H9 (cell line): Measurements from ENCODE around the gene MAST4. TPM values are rescaled to one million over a fixed set of nuclear protein-coding genes. Genes with fewer than 3 reads are reported as not detected.

Experiments used
- DNase-seq: peaks from one replicate; pipeline ENCODE4 v3.0.0-alpha.2; 2017
- H2AFZ ChIP-seq: one replicate; pipeline ENCODE4 v1.6.1; 2013; ENCODE audit warnings: mild to moderate bottlenecking, low read length, control low read depth, moderate library complexity
- H2AK5ac ChIP-seq: 2 replicates; pipeline ENCODE4 v1.6.1; 2013; ENCODE audit warnings: low read length, control low read depth, mixed read lengths; ENCODE audit not compliant: insufficient read length
- H2BK120ac ChIP-seq: one replicate; pipeline ENCODE4 v1.6.1; 2013; ENCODE audit warnings: low read depth, mild to moderate bottlenecking, low read length, control low read depth, inconsistent platforms; ENCODE audit not compliant: poor library complexity, severe bottlenecking
- H2BK12ac ChIP-seq: 2 replicates; pipeline ENCODE4 v1.6.1; 2013; ENCODE audit warnings: low read length, control low read depth, mixed read lengths, low read depth; ENCODE audit not compliant: insufficient read length
- H2BK15ac ChIP-seq: 2 replicates; pipeline ENCODE4 v1.6.1; 2013; ENCODE audit warnings: low read depth, low read length, control low read depth
- H2BK20ac ChIP-seq: one replicate; pipeline ENCODE4 v1.6.1; 2013; ENCODE audit warnings: low read depth, mild to moderate bottlenecking, low read length, control low read depth, inconsistent platforms; ENCODE audit not compliant: poor library complexity, severe bottlenecking
- H2BK5ac ChIP-seq: 2 replicates; pipeline ENCODE4 v1.6.1; 2013; ENCODE audit warnings: low read length, control low read depth, mixed read lengths; ENCODE audit not compliant: insufficient read length
- H3K14ac ChIP-seq: 2 replicates; pipeline ENCODE4 v1.6.1; 2013; ENCODE audit warnings: low read length, control low read depth; ENCODE audit not compliant: insufficient read depth
- H3K18ac ChIP-seq: 2 replicates; pipeline ENCODE4 v1.6.1; 2013; ENCODE audit warnings: low read depth, mild to moderate bottlenecking, mixed read lengths, low read length, control low read depth; ENCODE audit not compliant: insufficient read length
- H3K23ac ChIP-seq: 2 replicates; pipeline ENCODE4 v1.6.1; 2013; ENCODE audit warnings: low read length, control low read depth, mixed read lengths, low read depth; ENCODE audit not compliant: insufficient read length
- H3K23me2 ChIP-seq: 2 replicates; pipeline ENCODE4 v1.6.1; 2013; ENCODE audit warnings: low read depth, mild to moderate bottlenecking, mixed read lengths, low read length, control low read depth; ENCODE audit not compliant: insufficient read length, poor library complexity, severe bottlenecking
- H3K27ac ChIP-seq: 2 replicates; pipeline ENCODE4 v1.5.1; 2013; ENCODE audit warnings: low read length, control low read depth, mixed read lengths, low read depth; ENCODE audit not compliant: insufficient read length
- H3K27me3 ChIP-seq: 2 replicates; pipeline ENCODE4 v1.6.1; 2013; ENCODE audit warnings: low read length, control low read depth, inconsistent platforms; ENCODE audit not compliant: insufficient read depth
- H3K4ac ChIP-seq: 2 replicates; pipeline ENCODE4 v1.6.1; 2013; ENCODE audit warnings: low read depth, mild to moderate bottlenecking, control low read depth, inconsistent platforms, low read length, moderate library complexity
- H3K4me1 ChIP-seq: 2 replicates; pipeline ENCODE4 v1.6.1; 2013; ENCODE audit warnings: low read length, control low read depth, inconsistent platforms; ENCODE audit not compliant: insufficient read depth
- H3K4me2 ChIP-seq: 2 replicates; pipeline ENCODE4 v1.6.1; 2013; ENCODE audit warnings: low read length, control low read depth, mixed read lengths; ENCODE audit not compliant: insufficient read length, insufficient read depth
- H3K56ac ChIP-seq: 2 replicates; pipeline ENCODE4 v1.6.1; 2013; ENCODE audit warnings: low read depth, mild to moderate bottlenecking, mixed read lengths, low read length, control low read depth; ENCODE audit not compliant: insufficient read length
- H3K79me1 ChIP-seq: 2 replicates; pipeline ENCODE4 v1.6.1; 2013; ENCODE audit warnings: low read depth, mild to moderate bottlenecking, moderate library complexity, low read length, control low read depth, inconsistent platforms; ENCODE audit not compliant: insufficient read depth, poor library complexity, severe bottlenecking
- H3K79me2 ChIP-seq: 2 replicates; pipeline ENCODE4 v1.6.1; 2013; ENCODE audit warnings: low read length, control low read depth, inconsistent platforms; ENCODE audit not compliant: insufficient read depth
- H3K9ac ChIP-seq: 2 replicates; pipeline ENCODE4 v1.6.1; 2013; ENCODE audit warnings: low read length, control low read depth, mixed read lengths; ENCODE audit not compliant: insufficient read length; ENCODE audit errors: extremely low read depth
- H3K9me3 ChIP-seq: one replicate; pipeline ENCODE4 v1.6.1; 2013; ENCODE audit warnings: low read depth, low read length, inconsistent platforms; ENCODE audit not compliant: control insufficient read depth
- H3T11ph ChIP-seq: one replicate; pipeline ENCODE4 v1.6.1; 2013; ENCODE audit warnings: mild to moderate bottlenecking, low read length, control low read depth, inconsistent platforms
- H4K20me1 ChIP-seq: one replicate; pipeline ENCODE4 v1.6.1; 2013; ENCODE audit not compliant: control insufficient read depth, insufficient read length, insufficient read depth
- H4K5ac ChIP-seq: 2 replicates; pipeline ENCODE4 v1.6.1; 2013; ENCODE audit warnings: low read depth, mild to moderate bottlenecking, mixed read lengths, low read length, control low read depth; ENCODE audit not compliant: insufficient read length
- H4K8ac ChIP-seq: replicated peaks from 2 replicates; pipeline ENCODE4 v1.6.1; 2013; ENCODE audit warnings: low read length, control low read depth, mixed read lengths, low read depth; ENCODE audit not compliant: insufficient read length
- H4K91ac ChIP-seq: 2 replicates; pipeline ENCODE4 v1.6.1; 2013; ENCODE audit warnings: low read depth, mild to moderate bottlenecking, moderate library complexity, mixed read lengths, low read length, control low read depth; ENCODE audit not compliant: insufficient read length
- H3K27ac Mint-ChIP-seq, 3 experiments: 2 replicates in 2 of 3; 3 replicates in 1 of 3; pipeline ENCODE4 v1.8.0; 2020 to 2021; ENCODE audit warnings: mixed read lengths in 3 of 3, mild to moderate bottlenecking in 1 of 3, moderate library complexity in 1 of 3
- H3K27me3 Mint-ChIP-seq: 2 replicates; pipeline ENCODE4 v1.8.0; 2021; ENCODE audit warnings: low read depth, mild to moderate bottlenecking, moderate library complexity, mixed read lengths
- H3K36me3 Mint-ChIP-seq, 3 experiments: 2 replicates in 2 of 3; 3 replicates in 1 of 3; pipeline ENCODE4 v1.8.0; 2020 to 2021; ENCODE audit warnings: low read depth in 3 of 3, mixed read lengths in 3 of 3; ENCODE audit not compliant: insufficient read depth in 1 of 3
- H3K4me1 Mint-ChIP-seq, 2 experiments: 2 replicates each; pipeline ENCODE4 v1.8.0; 2020; ENCODE audit warnings: mixed read lengths in 2 of 2
- H3K4me3 Mint-ChIP-seq, 2 experiments: 2 replicates in 1 of 2; 3 replicates in 1 of 2; pipeline ENCODE4 v1.8.0; 2020 to 2021; ENCODE audit warnings: mild to moderate bottlenecking in 2 of 2, mixed read lengths in 2 of 2, moderate library complexity in 1 of 2
- H3K9me3 Mint-ChIP-seq, 2 experiments: 2 replicates in 1 of 2; 3 replicates in 1 of 2; pipeline ENCODE4 v1.8.0; 2020; ENCODE audit warnings: mild to moderate bottlenecking in 2 of 2, mixed read lengths in 2 of 2, moderate library complexity in 1 of 2
- CTCF ChIP-seq: fragments of 200-600 bp; sonication (generic); conservative IDR thresholded peaks from 3 replicates; pipeline ENCODE4 v1.8.0; 2021; ENCODE audit warnings: antibody characterized with exemption, mild to moderate bottlenecking
- WGBS: extraction: QIAGEN DNeasy Blood & Tissue Kit; methylation state at CpG from one replicate; pipeline ENCODE4 v1.1.7; 2013; ENCODE audit warnings: missing lambda C conversion rate, low lambda C conversion rate, mixed read lengths; ENCODE audit not compliant: insufficient read length; ENCODE audit errors: extremely low coverage; 5-methylcytosine and 5-hydroxymethylcytosine counted together
- total RNA-seq: library from RNA; stranded (reverse); gene quantifications from 2 replicates; pipeline ENCODE4 v1.2.1, GENCODE V29; 2021

The MAST4 gene
- total RNA-seq, 1 experiment from 2014 or later: 3.7 TPM

- H3K56ac ChIP-seq: no peak overlapping the region
These were observed 41.3 kb upstream of the MAST4 start for GRCh38 chr5:66554884-66555283.

More at GRCh38 chr5:66554884-66555283, 41.3 kb upstream of the MAST4 start:
- no peak overlapping the region for H2BK20ac ChIP-seq
- H3K9me3 Mint-ChIP-seq: peaks cover 11 to 12% of the 10 kb centered on the region in 2 experiments
- H3K9ac ChIP-seq: no peak overlapping the region
- no peak overlapping the region for H4K5ac ChIP-seq
- H3K27ac Mint-ChIP-seq: no peak overlapping the region
- H2BK15ac ChIP-seq: no peak overlapping the region
- H3T11ph ChIP-seq: no peak overlapping the region
- H2BK120ac ChIP-seq: no peak overlapping the region
- H3K9me3 ChIP-seq: no peaks in the 10 kb centered on the region
- H3K4me3 Mint-ChIP-seq: no peak overlapping the region
- peaks cover 3 to 8% (median 4%) of the 10 kb centered on the region in 3 experiments; a peak in 5 of 7 replicates for H3K36me3 Mint-ChIP-seq
- no peak for TF ChIP-seq CTCF
- no peaks in the 10 kb centered on the region for H3K79me2 ChIP-seq
- no peaks in the 10 kb centered on the region for H3K27me3 Mint-ChIP-seq
- WGBS: no CpG with 5 or more reads among the region's 2 CpGs
- no peak overlapping the region for H2AFZ ChIP-seq
- H3K23ac ChIP-seq: no peak overlapping the region
- no peak overlapping the region for H3K27ac ChIP-seq
- H3K4me1 ChIP-seq: no peaks in the 10 kb centered on the region
- no peaks in the 10 kb centered on the region for H4K20me1 ChIP-seq
- no peak for DNase-seq
- H3K4ac ChIP-seq: no peak overlapping the region
- H3K4me1 Mint-ChIP-seq: peaks cover 0 to 2% of the 10 kb centered on the region in 2 experiments; a peak in 1 of 4 replicates
- H3K14ac ChIP-seq: no peak overlapping the region
- no peak overlapping the region for H2BK5ac ChIP-seq
- H4K8ac ChIP-seq: no peak overlapping the region
- no peak overlapping the region for H2AK5ac ChIP-seq
- no peaks in the 10 kb centered on the region for H3K23me2 ChIP-seq
- no peaks in the 10 kb centered on the region for H3K27me3 ChIP-seq
- H3K18ac ChIP-seq: no peak overlapping the region
- H3K4me2 ChIP-seq: no peak overlapping the region
- H4K91ac ChIP-seq: no peak overlapping the region
- H2BK12ac ChIP-seq: no peak overlapping the region
- no peaks in the 10 kb centered on the region for H3K79me1 ChIP-seq
